ENCODE results near the gene ARHGDIA.

The ARHGDIA gene

DNA sequence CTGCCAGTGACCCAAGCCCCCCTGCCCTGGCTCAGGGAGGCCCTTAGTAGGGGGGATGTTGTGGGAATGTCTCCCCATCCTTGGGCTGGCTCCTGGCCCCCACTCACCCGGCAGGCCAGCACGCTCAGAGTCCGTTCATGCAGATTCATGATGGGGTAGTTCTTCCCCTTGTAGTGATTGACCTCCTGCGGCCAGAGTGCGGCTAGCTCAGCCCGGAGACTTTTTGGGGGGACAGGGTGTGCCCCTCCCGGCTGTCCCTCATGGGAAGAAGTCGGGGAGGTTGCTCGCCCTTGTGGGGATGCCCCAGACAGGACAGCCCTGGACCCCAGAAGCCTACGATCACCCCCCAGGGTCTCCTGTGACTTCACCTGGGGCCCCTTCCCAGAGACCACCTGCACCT lies 34.9 kb upstream of the ARHGDIA start:
- FAIRE-seq = no peak

DNA sequence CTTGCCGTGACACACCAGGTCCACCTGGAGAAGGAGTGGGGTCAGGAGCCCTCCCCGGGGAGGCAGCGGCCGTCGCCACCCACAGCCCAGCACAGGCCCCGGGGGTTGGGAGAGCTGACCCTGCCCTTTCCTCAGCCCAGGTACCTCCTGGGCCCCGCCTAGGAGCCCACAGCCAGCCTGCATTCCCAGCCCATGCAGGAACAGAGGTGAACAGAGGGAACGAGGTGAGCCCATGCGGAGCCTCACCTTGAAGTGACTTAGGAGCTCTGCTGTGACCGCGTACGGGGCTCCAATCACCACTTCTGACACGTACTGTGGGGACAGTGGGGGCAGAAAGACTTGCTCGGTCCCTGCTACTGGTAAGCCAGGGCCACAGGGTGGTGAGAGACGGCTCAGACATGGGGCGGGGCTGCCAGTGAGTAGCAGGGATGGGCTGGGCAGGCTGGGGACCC lies 34.3 kb upstream of the ARHGDIA start:
- FAIRE-seq = no peak

DNA sequence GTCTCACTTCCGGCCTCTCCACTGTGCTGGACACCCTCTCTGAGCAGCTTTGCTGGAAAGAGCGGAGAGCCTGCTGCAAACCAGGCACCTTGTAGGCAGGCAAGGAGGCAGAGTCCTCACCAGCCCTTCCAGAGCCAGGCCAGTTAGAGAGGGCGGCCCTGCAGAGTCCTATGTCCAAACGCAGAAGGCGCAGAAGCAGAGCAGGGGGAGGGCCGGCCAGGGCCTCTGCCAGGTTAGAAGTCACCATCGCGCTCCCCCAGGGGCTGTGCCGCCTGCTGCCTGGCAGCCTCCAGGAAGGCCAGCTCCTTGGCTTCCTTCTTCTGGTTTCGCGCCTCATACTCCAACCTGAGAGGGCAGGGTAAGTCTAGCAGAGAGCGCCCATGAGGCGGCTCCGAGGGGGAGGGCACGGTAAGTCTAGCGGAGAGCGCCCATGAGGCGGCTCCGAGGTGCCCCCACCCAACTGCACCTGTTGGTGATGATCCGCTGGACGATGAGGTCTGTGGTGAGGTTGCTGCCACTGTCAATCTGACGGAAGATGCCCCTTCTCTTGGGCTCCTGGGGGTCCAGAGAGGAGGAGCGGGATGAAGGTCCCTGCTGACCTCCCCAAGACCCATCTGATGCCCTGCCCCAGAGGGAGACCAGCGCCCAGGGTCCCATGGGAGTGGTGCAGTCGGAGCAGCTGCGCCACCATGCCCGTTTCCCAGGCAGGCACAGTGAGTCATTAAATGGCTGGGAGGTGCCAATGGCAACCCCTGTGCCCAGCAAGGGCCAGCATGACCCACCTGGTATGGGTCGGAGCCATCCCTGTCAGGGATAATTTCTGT lies 33.7 kb upstream of the ARHGDIA start:
- no peak for FAIRE-seq

DNA sequence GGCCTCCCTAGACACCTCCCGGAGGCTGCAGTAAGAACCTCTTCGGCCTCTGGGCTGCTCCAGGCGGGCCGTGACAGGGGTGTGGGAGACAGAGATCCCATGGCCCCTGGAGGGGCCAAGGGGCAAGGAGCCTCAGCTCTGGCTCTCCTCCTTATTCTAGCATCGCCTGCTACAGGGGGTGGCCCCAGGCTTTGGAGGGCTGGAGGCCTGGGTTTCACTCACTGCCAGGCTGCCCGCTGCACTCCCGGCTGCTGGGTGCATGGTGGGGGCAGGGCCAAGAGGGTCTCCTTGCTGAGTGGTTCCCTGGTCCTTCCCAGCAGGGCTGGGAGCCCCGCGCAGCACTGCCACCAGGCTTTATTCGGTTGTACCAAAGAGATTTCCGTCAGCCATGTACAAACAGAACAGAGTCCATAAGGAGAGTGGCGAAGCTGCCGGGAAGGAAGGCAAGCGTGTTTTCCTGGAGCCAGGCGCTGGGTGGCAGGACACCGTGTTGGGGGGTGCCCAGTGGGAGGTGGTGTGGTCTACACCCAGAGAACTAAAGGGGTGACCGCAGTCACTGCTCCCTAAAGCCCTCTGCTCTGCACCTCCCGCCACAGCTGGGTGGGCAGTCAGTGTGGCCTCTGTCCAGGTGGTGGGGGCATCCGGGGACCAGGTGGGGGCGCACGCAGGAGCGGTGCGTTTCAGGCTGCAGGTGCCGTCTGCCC lies 32.9 kb upstream of the ARHGDIA start:
- no peak for FAIRE-seq

DNA sequence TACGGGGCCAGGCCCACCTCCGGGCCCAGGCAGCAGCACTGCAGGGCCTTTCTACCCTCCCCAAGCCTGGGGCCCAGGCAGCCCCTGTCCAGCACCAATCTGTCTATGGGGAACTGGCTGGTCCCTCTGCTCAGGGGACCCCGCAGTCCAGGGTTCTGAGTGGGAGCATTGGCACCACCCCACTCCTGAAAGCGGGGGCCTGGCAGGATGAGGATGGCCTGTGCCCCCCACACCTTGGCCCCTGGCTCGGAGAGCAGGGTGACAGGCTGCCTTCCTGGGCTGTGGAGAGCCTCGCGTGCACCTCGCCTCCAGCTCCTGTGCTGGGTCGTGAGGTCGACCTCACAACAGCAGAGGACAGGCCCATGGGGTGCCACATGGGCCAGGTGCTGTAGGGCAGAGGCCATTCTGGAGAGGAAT lies 32.3 kb upstream of the ARHGDIA start:
- FAIRE-seq = no peak

DNA sequence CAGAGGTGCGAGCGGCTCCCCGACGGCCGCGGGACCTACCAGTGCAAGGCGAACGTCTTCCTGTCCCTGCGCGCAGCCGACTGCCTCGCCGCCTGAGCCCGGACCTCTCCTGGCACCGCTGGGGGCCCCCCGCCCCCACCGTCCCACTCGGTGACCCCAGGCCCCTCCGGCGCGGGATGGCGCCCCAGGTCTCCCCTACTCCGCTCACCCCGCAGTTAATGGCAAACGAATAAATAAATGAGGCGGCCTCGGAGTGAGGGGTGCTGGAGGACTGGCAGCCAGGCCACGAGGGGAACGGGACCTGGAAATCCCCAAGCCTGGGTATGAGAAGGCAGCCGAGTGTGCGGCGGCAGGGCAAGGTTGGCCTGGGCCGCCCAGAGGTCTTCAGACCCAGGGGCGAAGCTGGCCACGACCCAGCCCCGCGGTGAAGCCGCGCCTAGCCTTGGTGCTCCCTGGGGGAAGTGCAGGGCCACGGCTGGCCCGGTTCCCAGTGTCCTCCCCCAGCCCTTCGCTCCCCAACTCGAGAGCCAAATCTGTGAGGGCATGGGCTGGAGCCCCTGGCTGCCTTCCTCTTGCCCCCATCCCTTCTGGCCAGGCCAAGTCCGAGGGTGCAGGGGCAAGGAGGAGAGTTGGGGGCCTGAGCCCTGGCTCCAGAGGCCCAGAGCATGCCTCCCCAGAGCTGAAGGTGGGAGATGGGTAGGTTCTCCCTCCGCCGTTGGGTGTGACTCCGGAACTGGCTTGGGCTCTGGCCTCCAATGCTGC lies 31.7 kb upstream of the ARHGDIA start:
- no peak for FAIRE-seq

DNA sequence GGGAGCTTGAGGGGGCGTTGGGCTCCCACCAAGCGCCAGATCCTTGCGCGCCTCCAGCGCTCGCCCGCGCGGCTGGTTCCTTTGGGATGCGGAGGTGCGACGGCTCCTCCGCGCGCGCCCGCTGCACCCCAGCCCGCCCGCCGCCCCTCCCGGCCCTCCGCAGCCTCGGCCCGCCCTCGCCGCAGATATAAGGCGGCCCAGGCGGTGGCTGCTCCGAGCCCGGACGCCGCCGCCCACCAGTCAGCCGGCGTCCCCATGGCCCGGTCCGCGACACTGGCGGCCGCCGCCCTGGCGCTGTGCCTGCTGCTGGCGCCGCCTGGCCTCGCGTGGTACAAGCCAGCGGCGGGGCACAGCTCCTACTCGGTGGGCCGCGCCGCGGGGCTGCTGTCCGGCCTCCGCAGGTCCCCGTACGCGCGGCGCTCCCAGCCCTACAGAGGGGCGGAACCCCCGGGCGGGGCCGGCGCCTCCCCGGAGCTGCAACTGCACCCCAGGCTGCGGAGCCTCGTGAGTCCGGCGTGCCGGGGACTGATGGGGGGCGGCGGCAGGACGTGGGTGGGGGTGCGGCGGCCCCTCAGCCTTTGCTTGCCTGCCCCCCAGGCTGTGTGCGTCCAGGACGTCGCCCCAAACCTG lies 31.0 kb upstream of the ARHGDIA start, which contains the start of gene NPB:
Gene NPB (plus strand): TSS at position 216 of the 630 bp plus-strand sequence. CDS start 40 bp downstream, at position 256.
- no peak for FAIRE-seq

DNA sequence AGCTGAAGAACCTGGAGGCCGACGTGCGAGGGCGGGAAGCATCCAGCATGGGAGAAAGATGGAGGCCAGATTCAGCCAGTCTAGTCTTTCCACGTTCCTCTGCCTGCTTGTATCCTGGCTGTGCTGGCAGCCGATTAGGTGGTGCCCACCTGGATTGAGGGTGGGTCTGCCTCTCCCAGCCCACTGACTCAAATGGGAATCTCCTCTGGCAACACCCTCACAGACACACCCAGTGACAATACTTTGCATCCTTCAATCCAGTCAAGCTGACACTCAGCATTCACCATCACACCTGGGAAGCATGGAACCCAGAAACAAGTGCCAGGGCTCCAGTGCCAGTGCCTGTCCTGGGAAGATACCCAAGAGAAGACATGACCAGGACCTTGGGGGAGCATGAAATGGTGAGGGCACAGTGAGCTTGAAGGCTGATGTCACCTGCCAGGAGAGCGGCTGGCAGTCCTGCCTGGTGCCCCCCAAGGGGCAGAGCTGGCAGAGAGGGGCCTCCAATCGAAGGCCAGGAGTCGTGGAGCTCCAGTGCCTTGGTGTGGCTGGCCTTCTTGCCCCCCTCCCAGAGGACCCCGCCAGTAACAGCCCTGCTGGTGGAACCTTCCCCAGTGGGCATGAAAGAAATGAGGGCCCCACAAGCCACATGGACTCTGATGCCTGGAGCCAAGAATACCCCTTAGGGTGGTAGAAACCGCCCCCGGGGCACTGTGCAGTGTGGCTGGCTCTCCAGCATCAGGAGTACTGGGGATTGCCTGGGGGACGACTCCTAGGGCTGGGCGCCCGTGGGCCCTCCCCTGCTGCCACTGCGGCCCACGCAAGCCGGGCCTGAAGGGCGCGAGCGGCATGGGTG lies 30.3 kb upstream of the ARHGDIA start:
- FAIRE-seq = no peak

DNA sequence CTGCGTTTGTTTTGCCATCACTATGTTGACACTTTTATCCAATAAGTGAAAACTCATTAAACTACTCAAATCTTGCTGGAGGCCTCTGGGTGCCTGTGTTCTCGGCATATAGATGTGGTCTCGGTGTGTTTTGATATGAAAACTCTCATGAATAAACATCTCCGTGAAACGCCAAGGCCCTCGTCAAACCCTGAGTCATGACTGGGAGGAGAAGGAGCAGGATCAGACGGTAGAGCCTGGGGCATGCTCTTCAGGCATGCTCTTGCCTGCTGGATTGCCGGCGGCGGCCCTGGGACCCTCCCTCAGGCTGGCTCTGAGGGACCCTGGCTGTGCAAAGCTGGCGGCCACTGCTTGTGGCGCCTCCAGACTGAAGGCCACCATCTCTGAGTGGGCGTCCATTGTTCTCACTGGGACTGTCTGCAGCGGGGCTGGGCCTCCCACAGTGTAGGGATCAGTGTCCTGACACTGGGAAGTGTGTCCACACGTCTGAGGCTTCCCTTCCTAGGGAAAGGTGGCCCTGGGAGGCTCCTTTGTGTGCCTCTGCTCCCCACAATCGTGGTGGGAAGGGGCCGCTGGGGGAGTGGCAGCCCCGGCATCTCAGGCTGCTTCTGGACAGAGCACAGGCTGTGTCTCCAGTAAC lies 29.2 kb upstream of the ARHGDIA start:
- FAIRE-seq = no peak

DNA sequence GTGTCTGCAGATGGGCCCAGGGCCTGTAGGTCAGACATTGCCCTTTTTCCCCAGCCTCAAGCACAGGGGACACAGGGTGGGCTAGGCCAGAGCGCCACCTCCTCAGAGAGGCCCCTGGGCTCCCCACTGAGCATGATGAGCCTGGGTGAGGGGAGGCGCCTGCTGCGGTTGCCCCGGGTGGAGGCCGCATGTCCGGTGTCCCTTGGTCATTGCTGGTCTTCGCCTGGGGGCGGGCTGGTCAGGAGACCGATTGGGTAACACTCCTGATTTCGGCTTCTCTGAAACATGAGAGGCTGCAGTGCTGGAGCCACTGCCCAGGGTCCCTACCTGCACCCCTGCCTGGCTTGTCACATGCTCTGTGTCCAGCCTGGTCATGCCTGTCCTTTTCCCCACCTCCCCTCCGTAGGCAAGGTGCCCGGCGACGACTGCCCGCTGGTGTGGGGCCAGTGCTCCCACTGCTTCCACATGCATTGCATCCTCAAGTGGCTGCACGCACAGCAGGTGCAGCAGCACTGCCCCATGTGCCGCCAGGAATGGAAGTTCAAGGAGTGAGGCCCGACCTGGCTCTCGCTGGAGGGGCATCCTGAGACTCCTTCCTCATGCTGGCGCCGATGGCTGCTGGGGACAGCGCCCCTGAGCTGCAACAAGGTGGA lies 28.5 kb upstream of the ARHGDIA start:
- FAIRE-seq = no peak

DNA sequence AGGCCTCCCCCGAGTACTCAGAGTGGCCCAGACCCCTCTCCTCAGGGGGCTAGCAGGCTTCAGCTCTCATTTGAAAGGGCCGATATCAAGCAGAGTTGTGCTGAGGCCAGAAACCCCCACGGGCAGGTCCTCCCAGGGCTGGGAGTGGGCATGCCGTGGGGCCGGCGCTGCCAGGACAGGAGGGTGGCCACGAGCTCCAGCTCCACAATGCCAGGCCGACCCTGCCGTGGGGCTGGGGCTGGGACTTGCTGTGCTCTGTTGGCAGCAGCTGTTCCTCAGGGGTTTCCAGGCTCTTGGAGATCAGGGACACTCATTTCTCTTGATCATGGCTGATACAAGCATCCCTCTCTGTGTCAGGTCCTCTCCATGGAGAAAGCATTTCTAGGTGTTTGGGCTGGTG lies 27.7 kb upstream of the ARHGDIA start:
- no peak for FAIRE-seq

DNA sequence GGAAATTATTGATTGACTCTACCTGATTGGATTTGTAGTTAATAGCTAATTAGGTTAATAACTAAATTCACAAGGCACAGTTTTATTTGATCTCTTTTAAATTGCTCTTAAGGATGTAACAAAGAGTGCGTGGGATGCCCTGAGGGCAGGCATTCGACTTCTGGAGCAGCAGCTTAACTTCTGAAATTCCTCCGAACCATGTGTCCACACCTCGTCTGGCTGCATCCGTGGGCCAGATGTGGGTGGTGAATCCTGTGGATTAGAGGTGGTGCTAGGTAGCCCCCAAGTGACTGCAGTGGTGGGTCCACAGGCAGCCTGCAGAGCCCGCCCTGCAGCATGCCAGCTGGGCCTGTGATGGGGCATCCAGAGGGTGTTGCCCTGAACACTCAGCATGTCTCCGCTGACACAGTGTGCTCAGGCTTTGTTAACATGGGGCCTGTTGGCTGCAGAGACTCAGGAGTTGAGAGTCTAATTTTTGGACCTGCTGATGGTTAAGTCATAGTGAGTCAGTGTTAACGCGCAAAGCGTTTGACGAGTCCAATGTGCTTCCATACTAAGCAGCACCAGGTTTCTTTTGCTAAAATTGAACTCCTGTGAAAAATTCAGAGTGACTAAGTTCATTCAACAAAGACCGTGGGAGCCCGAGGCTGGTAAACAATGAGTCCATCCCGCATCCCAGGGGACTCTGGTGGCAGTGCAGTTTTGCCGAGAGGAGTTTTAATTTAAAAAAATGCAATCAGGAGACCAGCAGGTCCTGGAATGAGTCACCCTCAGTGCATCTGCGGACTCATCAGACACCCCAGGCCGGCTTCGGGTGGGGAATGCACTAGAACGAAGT lies 27.1 kb upstream of the ARHGDIA start:
- FAIRE-seq = no peak

DNA sequence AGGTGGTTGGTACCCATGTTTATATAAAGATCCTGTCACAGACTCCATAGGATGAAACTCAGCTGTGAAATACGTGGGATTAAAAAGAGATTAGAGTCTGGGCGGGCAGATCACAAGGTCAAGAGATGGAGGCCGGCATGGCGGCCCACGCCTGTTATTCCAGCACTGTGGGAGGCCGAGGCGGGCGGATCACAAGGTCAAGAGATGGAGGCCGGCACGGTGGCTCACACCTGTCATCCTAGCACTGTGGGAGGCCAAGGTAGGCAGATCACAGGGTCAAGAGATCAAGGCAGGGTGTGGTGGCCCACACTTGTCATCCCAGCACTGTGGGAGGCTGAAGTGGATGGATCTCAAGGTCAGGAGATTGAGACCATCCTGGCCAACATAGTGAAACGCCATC lies 24.3 kb upstream of the ARHGDIA start:
- no peak for FAIRE-seq

DNA sequence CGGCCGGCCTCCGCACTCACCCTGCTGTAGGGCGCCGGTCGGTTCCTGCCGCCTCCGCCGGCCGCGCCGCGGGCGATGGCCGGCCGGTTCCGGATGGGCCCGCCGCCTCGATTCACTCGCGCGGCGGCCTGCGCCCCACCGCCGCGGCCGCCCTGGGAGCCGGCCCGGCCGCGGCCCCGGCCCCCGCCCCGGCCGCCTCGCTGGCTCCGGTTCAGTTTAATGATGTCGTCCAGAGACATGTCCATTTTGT lies 20.1 kb upstream of the ARHGDIA start:
- no peak for FAIRE-seq

DNA sequence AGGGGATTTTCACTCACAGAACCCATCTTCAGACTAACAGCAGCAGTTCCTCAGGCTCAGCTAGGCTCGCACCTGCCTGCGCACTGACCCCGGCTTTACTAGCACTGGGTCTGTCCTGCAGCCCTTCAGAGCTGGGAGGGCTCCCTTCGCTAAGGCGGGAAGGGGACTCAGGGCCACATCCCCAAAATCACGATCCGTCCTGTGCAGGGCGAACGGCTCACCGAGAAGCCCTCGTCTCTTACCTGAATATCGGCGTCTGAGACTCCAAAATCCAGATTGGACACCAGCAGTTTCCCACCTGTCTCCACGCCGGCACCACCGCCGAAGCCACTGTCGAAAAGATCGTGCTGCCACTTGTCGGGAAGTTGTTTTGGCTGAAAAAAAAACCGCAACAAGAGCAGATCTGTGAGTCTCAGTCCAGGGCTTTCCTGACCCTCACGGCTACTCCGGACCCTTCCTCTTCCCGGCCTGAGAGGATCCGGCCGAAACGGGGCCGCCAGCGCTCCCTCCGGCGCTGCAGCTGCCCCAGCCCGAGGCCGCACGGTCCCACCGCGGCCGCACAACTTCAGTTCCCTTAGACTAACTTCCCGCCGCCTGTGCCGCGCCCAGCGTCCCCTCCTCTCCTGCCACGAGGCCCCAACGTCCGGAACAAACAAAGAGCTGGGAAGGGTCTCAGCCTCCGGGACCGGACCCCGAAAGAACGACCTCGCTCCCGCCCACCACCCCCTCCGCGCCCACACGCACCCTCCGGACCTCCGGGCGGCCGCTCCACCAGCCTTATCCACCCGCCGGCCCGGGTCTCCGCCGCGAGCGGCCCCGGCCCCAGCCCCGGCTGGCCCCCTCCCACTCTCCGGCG lies 19.5 kb upstream of the ARHGDIA start:
- no peak for FAIRE-seq

DNA sequence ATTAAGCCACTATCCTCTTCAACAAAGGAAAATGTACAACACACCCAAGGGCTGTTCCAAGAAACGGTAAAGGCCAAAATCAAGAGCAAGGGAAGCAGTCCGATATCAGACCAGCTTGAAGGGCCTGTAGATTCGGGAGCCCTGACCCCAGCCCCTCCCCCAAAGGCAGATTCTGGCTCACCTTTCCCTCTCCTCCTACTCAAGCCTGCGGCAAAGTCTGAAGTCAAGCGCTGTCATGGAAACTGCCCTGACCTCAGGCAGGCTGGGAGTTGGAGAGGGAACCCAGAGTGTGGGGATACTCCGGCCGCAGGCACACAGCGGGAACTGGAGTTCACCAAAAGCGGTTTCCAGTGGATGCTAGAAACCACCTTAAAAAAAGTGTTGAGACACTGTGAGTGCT lies 18.5 kb upstream of the ARHGDIA start:
- no peak for FAIRE-seq

DNA sequence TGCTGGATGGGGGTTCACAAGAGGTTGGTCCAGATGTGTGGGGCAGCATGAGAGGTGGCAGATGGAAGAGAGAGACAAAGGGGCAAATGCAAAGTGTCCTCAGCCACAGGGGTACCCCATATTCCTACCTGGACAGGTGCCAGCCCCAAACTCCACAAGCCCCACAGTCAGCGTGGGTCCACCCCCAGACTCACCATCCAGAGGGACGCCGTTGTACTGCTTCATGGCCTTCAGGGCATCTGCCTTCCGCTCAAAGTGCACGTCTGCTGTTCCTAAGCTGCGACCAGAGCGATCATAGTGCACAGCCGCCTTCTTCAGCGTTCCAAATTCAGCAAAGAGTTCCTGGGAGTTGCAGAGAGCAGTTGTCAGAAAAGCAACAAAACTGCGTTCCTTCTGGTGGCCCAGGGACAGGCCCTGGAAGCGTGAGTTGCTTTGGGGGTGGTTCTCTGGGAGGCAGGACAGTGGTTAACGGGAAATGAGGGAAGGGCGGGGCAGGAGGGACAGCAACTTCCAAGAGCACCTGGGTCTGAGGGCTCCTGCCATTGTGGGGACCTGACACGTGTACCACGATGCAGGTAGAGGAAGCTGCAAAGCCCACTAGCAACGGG lies 18.0 kb upstream of the ARHGDIA start:
- FAIRE-seq = no peak

DNA sequence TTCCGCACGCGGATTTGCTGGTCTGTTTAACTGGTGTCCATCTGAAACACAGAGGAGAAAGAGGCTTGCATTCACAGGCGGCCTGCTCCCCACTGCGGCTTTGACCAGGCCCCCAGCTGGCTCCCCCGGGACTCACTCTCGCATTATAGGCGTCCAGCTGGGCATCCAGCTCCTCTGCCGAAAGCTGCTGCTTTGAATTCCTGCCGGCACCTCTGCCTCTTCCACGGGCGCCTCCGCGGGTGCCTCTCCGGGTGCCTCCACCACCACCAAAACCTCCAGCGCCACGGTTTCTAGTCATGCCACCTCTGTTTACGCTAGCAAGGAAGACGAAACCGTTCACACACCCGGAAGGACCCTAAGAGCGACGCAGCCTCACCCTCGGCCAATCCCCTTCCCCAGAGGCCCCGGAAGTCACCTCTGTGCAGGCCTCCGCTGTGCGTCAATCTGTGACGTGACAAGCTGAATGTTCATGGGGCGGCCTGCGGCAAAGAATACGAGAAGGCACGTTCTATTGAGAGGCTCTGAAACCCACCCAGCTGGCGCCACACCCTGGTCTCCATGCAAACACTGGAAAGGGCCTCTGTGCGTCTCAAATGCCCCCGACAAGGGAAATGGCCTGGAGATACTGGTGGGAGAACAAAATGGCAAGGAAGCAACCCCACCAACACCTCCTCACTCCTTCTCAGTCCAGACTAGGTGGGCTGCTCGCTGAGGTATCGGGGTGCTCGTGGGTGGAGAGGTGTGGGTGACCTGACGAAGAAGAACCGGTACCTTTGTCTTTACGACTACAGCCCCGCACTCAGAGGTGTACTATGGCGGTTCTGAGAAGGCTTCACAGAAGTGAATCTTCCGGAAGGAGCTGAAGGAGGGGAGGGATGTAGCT lies 17.2 kb upstream of the ARHGDIA start:
- FAIRE-seq = no peak
